ENCODE results near the gene DDAH2.

Gene DDAH2

GRCh38 chr6:31760790-31761189 is 31.7 kb upstream of the DDAH2 start:
- no peak for DNase-seq

DNA sequence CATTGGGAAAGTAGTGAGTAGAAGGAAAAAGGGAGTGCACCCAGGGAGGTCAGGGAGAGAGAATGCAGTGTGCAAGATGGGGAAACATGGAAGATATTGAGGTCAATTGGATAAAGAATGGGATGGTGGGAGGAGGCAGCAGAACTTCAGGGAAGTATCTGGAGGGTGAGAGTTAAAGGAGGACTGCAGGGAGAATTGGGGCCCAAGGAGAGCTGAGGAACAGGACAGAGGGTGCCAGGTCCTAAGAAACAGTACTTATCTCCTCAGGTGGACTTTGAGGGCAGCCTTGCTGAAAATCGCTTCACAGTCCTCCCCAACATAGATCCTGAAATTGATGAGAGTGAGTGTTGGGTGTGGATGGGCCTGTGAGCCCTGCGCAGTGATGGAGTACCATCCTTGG is 29.2 kb upstream of the DDAH2 start:
- DNase-seq = no peak

DNA sequence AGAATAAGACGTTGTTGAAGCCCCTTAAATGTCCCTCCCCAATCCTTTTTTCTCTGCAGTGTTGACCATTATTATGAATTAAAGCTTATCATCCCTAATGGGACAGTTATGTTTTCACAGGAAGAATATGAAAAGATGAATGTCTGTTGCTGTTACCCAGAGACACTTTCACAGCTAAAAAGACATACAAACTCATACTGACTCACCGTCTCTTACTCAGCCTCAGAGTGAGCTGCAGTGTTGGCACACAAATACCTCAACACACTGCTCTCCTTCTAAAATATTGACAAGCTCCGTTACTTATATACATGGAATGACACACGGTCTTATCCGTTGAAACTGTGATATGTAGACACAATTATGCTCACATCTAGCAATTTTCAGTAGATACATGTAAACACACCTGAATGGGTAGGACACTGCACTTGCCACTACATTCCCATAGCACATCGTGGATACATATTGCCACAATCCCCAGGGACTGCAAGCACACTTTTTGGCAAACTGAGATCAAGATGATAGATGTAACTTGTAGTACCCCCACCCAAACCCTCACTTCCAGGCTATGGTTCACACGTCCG is 23.7 kb upstream of the DDAH2 start:
- DNase-seq = no peak

- DNase-seq = no peak
Measured at GRCh38 chr6:31750411-31751022, 21.4 kb upstream of the DDAH2 start.

DNA sequence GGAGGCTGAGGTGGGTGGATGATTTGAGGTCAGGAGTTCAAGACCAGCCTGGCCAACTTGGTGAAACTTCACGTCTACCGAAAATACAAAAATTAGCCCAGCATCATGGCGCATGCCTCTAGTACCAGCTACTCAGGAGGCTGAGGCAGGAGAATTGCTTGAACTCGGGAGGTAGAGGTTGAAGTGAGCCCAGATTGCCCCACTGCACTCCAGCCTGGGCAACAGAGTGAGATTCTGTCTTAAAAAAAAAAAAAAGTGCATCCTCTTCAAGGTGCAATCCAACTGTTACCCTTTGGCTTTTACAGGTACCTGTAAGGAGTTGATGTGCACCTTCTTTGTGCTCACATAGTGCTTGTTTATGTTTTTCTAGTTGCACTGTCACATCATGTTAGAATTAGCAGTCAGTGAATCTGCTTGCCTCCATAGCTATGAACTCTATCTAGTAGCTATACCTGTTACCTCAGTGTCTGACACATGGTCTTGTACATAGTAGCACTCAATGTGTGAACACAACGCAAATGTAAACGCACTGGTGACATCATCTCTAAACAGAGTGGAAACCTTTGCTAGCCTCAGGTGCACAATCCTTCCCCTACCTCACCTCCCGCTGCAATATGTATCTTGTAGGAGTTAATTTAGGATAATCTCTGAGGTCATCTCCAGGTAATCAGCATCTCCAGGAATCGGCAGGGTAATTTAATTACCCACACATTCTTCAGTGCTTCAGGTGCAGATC is 20.4 kb upstream of the DDAH2 start:
- DNase-seq = no peak

- DNase-seq = no peak
Measured at GRCh38 chr6:31744422-31744821, 15.3 kb upstream of the DDAH2 start.

DNA sequence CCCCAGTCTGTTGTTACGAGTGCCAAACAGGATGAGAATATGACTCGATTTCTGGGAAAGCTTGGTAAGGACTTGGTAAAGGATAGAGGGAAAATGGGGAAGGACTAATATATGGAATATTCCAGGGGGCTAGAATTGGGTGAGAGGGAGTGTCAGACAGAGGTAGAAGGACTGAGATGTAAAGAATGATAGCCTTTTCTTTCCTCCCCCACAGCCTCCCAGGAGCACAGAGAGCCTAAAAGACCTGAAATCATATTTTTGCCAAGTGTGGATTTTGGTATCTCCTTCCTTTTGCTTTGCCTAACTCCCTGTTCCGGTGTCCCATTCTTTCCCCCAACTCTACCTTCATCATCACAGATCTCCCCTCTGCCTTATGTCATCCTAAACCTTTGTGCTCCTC is 13.8 kb upstream of the DDAH2 start:
- DNase-seq = no peak

GRCh38 chr6:31741815-31742214 is 12.7 kb upstream of the DDAH2 start:
- no peak for DNase-seq

GRCh38 chr6:31740397-31741223 is 11.5 kb upstream of the DDAH2 start:
- DNase-seq = no peak

DNA sequence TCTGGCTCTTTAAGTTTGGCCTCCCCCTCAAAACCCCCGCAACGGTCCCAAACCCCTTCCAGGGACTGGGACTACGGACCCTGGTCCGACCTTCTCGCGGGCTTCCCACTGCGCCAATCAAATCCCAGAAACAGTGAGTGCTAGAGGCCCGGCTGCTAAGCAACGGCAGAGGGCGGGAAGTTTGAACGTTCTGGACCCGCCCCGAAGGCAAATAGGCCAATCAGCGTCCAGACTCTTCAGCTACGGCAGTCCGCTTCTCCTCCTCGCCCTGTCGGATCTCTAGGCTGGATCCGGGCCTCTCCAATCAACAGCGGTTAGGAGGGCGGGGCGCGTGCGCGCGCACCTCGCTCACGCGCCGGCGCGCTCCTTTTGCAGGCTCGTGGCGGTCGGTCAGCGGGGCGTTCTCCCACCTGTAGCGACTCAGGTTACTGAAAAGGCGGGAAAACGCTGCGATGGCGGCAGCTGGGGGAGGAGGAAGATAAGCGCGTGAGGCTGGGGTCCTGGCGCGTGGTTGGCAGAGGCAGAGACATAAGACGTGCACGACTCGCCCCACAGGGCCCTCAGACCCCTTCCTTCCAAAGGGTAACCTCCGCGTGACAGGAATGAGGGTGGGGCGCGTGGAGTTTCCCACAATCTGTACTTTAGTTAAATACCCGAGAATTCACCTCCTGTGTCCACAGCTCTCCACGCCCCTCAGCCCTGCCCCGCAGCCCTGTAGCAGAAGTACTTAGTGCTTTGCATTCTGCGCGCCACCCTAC is 10.7 kb upstream of the DDAH2 start, which contains the start of gene MSH5:
MSH5 (plus strand) TSS at position 367 of the 758 bp plus-strand sequence. CDS start 462 bp downstream, outside the sequence.
- DNase-seq = peak; percentile 90

GRCh38 chr6:31737991-31738979 is 9.2 kb upstream of the DDAH2 start:
- DNase-seq = peak; percentile 52

DNA sequence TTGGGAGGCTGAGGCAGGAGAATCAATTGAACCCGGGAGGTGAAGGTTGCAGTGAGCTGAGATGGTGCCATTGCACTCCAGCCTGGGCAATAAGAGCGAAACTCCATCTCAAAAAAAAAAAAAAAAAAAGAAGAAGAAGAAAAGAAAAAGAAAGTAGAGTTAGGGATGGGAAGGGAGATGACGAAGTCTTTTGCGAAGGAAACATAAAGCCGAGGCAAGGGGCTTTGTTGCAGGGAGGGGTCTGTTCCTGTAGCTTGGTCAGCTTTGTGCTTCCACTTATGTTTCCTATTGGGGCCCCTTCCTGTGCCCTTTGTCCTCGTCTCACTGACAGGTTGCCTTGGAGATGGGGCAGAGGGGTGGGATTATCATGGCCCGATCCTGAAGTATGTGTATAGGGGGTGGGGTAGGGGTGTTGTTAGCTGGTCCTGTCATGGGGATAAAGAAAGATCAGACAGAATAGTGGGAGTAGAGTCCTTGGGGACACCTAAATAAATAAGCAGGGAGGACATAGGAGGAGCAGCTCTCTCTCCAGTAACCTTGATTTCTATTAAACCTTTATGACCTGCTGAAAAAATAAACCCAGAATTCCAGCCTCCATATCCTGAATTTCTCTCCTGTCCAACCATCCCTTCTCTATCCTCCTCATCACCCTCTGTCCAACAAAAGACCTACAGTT is 8.4 kb upstream of the DDAH2 start:
- no peak for DNase-seq

GRCh38 chr6:31736768-31737314 is 7.7 kb upstream of the DDAH2 start:
- DNase-seq = no peak

DNA sequence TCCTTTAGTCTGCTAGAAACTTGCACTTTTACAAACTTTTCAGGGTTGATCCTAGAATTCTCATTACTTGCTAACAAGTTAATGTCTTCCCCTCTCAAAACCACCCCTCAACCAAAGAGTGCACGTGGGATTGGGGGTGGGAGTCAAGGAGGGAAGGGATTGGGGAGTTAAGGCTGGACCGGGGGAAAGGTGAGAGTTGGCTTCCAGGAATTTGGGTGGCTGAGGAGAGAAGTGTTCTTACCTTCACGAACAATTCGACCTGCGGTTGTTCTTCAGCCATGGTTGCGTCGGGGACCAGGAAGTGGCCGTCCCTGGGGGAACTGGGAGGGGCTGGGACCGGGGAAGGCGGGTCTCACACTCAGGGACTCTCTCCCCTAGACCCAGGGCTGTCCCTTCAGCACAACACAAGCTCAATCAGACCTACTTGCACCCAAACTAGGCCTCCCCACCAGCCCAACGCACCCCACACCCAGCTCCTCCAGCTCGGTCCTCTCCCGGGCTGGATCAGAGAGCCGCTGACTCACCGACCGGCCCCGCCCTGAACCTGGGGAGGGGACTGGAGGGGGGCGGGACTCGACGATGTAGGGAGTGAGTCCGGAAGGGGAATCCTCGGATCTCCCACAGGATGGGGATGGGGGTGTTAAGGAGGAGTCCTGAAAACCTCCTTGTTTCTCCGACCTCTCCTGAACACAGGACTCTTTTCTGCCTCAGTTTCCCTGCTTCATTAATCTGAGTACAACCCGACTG is 7.1 kb upstream of the DDAH2 start, which contains the start of gene CLIC1:
CLIC1 (minus strand) TSS at position 510 of the 747 bp plus-strand sequence; CDS start at position 280, 230 bp downstream.
- DNase-seq = peak; percentile 73

- DNase-seq = peak; percentile 34
Measured at GRCh38 chr6:31734821-31735406, 5.8 kb upstream of the DDAH2 start.

GRCh38 chr6:31734247-31734820 is 5.2 kb upstream of the DDAH2 start:
- DNase-seq = no peak

DNA sequence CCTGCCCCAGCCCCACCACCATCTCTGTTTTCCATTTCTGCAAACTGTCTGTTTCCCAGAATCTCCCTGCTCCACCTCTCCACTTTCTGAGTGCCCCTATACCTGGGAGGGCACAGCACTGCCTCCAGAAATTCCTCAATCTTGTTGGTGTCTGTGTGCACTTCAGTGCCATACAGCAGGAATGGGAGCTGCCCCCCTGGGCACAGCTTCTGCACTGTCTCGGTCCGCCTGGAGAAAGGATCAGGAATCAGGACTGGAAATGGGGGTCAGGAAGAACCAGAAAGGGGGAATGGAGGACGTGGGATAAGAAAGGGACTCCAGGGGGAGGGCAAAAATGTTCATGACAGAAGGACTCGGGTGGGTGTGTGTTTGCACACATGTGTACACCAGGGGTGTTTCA is 4.6 kb upstream of the DDAH2 start:
- DNase-seq = no peak

GRCh38 chr6:31732029-31732428 is 2.9 kb upstream of the DDAH2 start:
- no peak for DNase-seq

DNA sequence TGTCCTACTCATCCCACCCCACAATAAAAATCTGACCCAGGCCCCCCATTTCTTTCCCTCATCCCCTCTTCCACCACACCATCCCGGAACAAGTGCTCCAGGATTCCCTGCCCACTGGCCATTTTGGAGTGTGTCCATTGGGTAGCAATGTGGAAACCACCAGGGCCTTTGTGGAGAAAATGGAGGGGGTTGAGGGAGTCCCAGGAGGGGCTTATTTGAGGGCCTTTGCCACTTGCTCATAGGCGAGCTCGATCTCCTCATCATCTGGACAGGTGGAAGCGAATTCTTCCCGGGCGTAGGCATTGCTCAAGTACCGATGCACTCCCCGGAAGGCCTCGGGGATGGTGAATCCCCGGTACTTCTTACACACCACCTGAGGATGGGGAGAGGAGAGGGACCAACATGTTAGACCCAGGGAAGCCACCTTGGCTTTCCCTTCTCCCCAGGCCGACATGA is 1.6 kb upstream of the DDAH2 start:
- no peak for DNase-seq

Measured in activated T-cell treated with anti-CD3 and anti-CD28 coated beads for 4 hours (primary cell).